ENCODE measurements around the gene MAPRE2.
"Not testable (repeated sequence)": the region's sequence is repeated elsewhere in the genome, so short reads cannot be mapped to it uniquely, and the experiment has no call there.

Gene MAPRE2

GRCh38 chr18:35127201-35127600 is 86.0 kb downstream of the MAPRE2 start:
- DNase-seq = no peak

- no peak for DNase-seq
Measured at GRCh38 chr18:35128675-35129074, 87.5 kb downstream of the MAPRE2 start.

- no peak for DNase-seq
Measured at GRCh38 chr18:35130236-35130635, 89.0 kb downstream of the MAPRE2 start.

- no peak for DNase-seq
Measured at GRCh38 chr18:35131387-35132020, 90.3 kb downstream of the MAPRE2 start.

- DNase-seq = no peak
Measured at GRCh38 chr18:35132021-35132902, 91.0 kb downstream of the MAPRE2 start.

GRCh38 chr18:35134190-35134730 is 93.0 kb downstream of the MAPRE2 start:
- DNase-seq = no peak

GRCh38 chr18:35134791-35135531 is 93.7 kb downstream of the MAPRE2 start:
- no peak for DNase-seq

GRCh38 chr18:35136248-35136647 is 95.0 kb downstream of the MAPRE2 start:
- DNase-seq = no peak

GRCh38 chr18:35136885-35137284 is 95.7 kb downstream of the MAPRE2 start:
- DNase-seq = no peak

GRCh38 chr18:35137632-35138031 is 96.4 kb downstream of the MAPRE2 start:
- DNase-seq = no peak

GRCh38 chr18:35138773-35139172 is 97.6 kb downstream of the MAPRE2 start:
- no peak for DNase-seq

- no peak for DNase-seq
Measured at GRCh38 chr18:35139517-35139916, 98.3 kb downstream of the MAPRE2 start.

- DNase-seq = no peak
Measured at GRCh38 chr18:35141077-35141476, 99.9 kb downstream of the MAPRE2 start.

- no peak for DNase-seq
Measured at GRCh38 chr18:35141567-35142274, 100.5 kb downstream of the MAPRE2 start.

- no peak for DNase-seq
Measured at GRCh38 chr18:35142275-35142615, 101.0 kb downstream of the MAPRE2 start.

GRCh38 chr18:35143622-35144596 is 102.7 kb downstream of the MAPRE2 start:
- DNase-seq = no peak

GRCh38 chr18:35144698-35145097 is 103.5 kb downstream of the MAPRE2 start:
- DNase-seq = no peak

- not testable (repeated sequence) for DNase-seq
Measured at GRCh38 chr18:35150195-35150594, 109.0 kb downstream of the MAPRE2 start.

GRCh38 chr18:35153609-35154272 is 112.5 kb downstream of the MAPRE2 start:
- DNase-seq = no peak

- no peak for DNase-seq
Measured at GRCh38 chr18:35155398-35156117, 114.3 kb downstream of the MAPRE2 start.

All from activated gamma-delta T cell (primary cell).